T47D (cell line): ENCODE results near the gene SNX32.

Experiments used
- DNase-seq, 2 experiments: peaks; one replicate each; pipeline versions ENCODE4 v3.0.0 to v3.0.0-alpha.2; 2011 to 2012; ENCODE audit warnings: low read depth in 1 of 2, low spot score in 1 of 2
- JUND ChIP-seq: IDR thresholded peaks from 2 replicates; pipeline ENCODE4 v1.6.1; 2012; ENCODE audit warnings: low read depth
- in situ Hi-C: cut with HindIII; loops from 2 replicates; pipeline ENCODE4 v1.10.0; 2016; ENCODE audit warnings: low sequenced_read_pairs, low pct_unique_long_range_greater_than_20kb

SNX32 gene

DNA sequence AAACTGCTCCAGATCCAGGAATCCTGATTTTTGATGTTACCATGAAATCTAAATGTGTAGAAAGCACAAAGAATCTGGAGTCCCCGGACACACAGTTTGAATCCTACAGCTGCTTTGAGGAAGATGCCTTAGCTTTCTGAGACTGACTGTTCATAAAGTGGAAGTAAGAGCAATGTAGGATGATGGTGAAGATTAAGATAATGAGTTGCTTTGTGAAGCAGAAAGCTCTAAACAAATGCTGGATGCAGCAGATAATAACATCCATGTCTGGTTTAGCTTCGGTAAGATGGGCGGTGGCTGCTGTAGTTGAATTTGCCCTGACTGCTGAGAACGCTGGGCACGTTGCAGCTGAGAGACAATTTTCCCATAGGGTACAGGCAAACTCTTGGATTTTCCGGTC is 26.8 kb upstream of the SNX32 start:
- in situ Hi-C loops, result no loop called here
- no peak for TF ChIP-seq JUND
- no peak for DNase-seq

DNA sequence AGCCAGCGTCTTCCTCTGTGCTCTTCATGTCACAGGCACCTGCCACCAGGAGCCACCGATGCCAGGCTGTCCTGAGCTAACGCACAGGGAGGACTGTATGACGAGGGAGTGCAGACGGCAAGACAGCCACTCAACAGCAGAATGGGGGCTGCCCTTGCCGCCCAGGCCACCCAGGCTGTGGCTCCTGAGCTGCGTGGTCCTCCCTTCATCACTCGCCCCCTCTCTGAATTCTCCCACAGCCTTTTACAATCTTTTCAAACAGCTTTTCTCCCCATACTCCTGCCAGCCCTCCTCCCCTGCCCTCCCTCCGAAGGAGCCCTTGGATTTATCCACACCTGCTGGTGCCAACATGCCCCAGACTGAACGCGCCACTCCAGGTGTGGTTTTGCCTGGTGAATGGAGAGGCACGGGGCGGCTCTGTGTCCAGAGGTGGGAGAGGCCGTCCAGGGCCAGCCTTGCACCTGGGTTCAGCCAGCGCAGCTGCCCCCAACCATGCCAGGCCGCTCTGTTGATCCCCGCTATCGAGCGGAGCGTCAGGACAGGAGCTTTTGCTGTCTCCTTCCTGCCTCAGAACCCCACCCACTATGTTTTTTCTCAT is 24.9 kb upstream of the SNX32 start:
- no peak for TF ChIP-seq JUND
- in situ Hi-C loops, result no loop called here
- DNase-seq, result no peak

GRCh38 chr11:65809496-65809895 is 24.3 kb upstream of the SNX32 start:
- DNase-seq, result no peak

GRCh38 chr11:65810046-65810868 is 23.5 kb upstream of the SNX32 start:
- no peak for TF ChIP-seq JUND
- DNase-seq, result peak in 1 of 2 experiments; percentile 72
- in situ Hi-C loops, result no loop called here

More at GRCh38 chr11:65809496-65809895, 24.3 kb upstream of the SNX32 start:
- TF ChIP-seq JUND, result no peak
- in situ Hi-C loops, result no loop called here

DNA sequence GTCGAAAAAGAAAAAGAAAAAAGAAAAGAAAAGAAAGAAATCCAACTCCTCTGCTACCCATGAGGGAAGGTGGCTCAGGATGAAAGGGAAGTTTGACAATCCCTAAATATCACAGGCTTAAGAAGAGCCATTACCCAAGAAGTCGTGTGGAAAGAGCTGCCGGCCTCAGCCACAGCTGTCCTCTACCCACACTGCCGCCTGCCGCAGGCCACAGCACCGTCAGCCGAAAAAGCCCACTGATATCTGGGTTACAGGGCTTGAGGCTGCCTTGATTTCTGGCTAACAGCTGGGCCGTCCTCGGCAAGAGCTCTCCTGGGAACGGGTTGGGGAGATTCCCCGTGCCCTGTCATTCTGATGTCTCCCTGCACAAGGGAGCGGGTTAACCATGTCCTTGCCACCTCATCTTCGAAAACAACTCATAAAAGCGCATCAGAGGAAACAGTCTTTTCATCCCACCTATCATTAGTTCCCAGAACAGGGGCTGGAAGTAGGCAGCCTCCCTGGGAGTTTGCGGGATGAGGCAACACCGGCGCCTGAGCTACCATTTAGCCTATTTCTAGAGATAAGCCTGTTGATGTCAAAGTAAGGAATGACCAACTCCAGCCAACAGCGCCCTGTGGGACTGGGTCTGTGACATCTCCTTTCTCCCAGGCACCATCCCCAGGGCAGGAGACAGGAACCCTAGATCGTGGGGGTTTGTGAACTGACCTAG is 21.8 kb upstream of the SNX32 start:
- no peak for DNase-seq
- in situ Hi-C loops, result no loop called here
- TF ChIP-seq JUND, result no peak

DNA sequence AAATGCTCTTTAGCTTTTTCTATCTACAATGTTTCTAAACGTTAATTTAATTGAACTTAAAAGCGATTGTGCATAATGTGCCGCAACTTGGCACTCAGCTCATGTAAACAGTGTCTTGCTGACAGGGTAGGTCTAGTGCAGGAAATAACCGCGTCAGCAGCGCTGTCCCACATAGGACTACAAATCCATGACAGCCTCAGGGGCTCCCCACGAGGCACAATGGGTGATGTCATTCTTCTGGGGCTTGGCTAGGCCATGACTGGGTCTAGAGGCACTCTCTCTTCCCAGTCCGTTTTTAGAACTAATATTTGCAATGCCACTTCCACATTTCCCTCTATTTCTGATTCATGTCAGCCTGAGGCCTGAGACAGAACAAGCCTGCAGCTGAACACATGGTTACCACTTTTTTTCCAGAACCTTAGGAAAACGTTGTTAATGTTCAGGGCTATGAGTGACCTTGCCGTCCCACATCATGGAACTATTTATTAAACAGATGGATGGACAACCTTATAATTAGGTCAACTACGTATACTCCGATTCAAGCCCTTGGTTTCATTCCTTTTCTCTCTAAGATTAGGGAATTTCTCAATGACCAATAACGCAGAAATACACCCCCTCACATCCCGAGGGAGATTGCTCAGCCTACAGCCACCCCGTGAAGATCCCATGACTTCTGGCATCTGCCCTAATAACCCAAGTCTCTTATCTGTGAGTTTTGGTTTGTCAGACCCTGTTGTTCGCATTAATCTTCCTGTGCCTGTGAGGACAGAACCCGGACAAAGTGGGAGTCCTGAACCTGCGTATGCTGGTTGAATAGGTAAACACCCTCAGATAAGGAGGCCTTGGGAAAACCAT is 19.4 kb upstream of the SNX32 start:
- no peak for DNase-seq
- no peak for TF ChIP-seq JUND
- in situ Hi-C loops, result no loop called here

- in situ Hi-C loops, result no loop called here
- no peak for DNase-seq
- TF ChIP-seq JUND, result no peak
These were observed 18.7 kb upstream of the SNX32 start for GRCh38 chr11:65814986-65815565.

DNA sequence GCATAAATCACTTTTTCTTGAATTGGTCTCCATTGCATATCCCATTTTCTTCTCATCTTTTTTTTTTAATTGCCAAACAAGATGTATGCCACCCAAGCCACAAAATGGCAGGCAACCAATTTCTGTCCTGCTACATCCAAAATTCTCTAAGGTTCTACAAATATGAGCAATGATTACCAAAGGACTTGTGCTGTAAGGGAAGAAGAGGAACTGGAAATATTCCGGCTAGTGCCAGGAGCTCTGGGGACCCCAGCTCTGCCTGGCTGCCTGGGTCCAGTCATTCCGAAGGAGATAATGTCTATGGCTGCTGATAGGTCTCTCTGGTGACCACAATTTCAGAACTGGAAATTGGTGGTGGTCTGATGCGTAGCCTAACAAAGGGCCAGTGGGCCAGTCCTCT is 17.1 kb upstream of the SNX32 start:
- in situ Hi-C loops, result no loop called here
- no peak for DNase-seq
- no peak for TF ChIP-seq JUND

- no peak for TF ChIP-seq JUND
- in situ Hi-C loops, result no loop called here
- DNase-seq, result no peak
These were observed 16.4 kb upstream of the SNX32 start for GRCh38 chr11:65817312-65817834.

GRCh38 chr11:65817835-65818680 is 15.7 kb upstream of the SNX32 start:
- no peak for TF ChIP-seq JUND
- in situ Hi-C loops, result no loop called here
- DNase-seq, result peak; percentile 92 to 93

GRCh38 chr11:65821107-65821506 is 12.7 kb upstream of the SNX32 start:
- no peak for DNase-seq
- in situ Hi-C loops, result no loop called here
- TF ChIP-seq JUND, result no peak
